Right renal cortex interstitium (tissue), 3 donors: ENCODE data around the gene ATP13A5. TPM values are rescaled to one million over a fixed set of nuclear protein-coding genes. Genes with fewer than 3 reads are reported as not detected.

ENCODE experiments used
- DNase-seq, 3 donors: peaks; one replicate each; pipeline ENCODE4 v3.0.0-alpha.2; 2013; ENCODE audit warnings: low read depth in 3 of 3, low spot score in 2 of 3
- polyA plus RNA-seq, 3 donors: library from polyadenylated mRNA; unstranded; fragments of 120-200 nt; gene quantifications; one replicate each; pipeline ENCODE4 v1.2.1, GENCODE V29; 2013; ENCODE audit not compliant: insufficient read length in 3 of 3

The ATP13A5 gene, protein sequence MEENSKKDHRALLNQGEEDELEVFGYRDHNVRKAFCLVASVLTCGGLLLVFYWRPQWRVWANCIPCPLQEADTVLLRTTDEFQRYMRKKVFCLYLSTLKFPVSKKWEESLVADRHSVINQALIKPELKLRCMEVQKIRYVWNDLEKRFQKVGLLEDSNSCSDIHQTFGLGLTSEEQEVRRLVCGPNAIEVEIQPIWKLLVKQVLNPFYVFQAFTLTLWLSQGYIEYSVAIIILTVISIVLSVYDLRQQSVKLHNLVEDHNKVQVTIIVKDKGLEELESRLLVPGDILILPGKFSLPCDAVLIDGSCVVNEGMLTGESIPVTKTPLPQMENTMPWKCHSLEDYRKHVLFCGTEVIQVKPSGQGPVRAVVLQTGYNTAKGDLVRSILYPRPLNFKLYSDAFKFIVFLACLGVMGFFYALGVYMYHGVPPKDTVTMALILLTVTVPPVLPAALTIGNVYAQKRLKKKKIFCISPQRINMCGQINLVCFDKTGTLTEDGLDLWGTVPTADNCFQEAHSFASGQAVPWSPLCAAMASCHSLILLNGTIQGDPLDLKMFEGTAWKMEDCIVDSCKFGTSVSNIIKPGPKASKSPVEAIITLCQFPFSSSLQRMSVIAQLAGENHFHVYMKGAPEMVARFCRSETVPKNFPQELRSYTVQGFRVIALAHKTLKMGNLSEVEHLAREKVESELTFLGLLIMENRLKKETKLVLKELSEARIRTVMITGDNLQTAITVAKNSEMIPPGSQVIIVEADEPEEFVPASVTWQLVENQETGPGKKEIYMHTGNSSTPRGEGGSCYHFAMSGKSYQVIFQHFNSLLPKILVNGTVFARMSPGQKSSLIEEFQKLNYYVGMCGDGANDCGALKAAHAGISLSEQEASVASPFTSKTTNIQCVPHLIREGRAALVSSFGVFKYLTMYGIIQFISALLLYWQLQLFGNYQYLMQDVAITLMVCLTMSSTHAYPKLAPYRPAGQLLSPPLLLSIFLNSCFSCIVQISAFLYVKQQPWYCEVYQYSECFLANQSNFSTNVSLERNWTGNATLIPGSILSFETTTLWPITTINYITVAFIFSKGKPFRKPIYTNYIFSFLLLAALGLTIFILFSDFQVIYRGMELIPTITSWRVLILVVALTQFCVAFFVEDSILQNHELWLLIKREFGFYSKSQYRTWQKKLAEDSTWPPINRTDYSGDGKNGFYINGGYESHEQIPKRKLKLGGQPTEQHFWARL
- polyA plus RNA-seq = under 1 TPM in 2 of 3 donors, not detected in 1; 0.08 to 0.11 TPM

DNA sequence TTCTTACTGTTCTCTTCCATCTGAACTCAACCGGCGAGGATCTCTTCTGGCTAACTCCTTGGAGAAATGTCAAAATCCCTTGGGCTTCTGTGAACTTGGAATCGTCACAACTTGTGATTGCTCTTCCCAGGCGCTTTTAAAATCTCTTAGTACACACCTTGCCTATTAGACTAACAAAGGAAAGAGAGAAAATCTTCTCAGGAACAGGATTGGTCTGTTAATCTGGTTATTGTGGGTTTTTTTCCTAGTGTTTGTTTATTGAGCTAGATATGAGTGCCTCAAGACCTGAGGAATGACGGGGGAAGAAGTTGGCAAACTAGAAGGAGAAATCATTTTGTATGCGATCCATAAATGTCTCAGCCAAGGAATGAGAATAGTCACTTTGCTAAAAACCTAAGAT is at the start of gene ATP13A5:
TSS of gene ATP13A5 (minus strand) at position 48 of the 400 bp plus-strand sequence. CDS start at position 20, 28 bp downstream.
- DNase-seq = no peak

DNA sequence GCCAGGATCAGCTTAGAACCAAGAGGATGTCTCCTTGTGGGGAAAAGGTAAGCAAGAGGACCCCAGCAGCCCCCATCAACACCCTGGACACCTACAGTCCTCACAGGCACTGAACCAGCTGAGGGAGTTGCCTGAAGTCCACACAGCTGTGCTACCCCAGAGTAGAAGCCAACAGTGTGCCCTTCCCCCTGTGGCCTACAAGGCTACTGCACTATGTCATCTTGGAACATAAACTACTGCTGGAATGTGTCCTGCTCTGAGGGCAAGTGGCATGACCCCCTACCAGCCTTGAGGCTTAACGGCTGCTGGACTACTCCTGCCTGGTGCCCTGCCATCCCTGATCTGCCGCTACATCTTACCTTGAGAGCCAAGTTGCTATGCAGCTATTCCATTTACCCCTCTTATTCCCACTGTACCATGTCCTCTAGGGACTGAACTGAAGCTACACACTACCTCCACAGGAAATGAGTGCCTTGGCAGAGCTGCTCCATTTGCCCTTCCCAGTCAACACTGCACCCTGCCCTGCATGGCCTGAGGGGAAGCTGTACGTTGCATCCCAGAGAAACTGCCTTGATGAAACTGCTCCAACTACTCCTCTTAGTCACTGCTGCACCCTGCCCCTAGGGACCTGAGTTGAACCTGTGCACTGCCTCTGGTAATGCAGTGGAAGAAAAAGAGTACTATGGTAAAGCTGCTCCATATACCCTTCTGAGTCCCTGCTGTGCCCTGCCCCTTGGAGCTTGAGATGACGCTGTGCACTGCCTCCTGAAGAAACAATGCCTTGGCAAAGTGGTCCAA is 40.2 kb upstream of the ATP13A5 start:
- DNase-seq = no peak

DNA sequence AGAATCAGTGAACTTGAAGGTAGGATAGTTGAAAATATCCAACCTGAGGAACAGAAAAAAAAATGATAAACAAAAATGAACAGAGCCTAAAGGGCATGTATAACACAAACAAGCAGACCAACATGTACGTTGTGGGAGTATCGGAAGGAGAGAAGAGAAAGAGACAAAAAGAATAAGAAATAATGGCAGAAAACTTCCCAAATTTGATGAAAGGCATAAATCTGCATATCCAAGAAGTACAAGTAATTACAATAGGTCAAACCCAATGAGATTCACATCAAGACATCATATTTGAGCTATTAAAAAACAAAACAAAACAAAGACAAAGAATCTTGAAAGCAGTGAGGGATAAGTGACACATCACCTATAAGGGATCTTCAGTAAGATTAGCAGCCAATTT is 38.1 kb upstream of the ATP13A5 start:
- no peak for DNase-seq

DNA sequence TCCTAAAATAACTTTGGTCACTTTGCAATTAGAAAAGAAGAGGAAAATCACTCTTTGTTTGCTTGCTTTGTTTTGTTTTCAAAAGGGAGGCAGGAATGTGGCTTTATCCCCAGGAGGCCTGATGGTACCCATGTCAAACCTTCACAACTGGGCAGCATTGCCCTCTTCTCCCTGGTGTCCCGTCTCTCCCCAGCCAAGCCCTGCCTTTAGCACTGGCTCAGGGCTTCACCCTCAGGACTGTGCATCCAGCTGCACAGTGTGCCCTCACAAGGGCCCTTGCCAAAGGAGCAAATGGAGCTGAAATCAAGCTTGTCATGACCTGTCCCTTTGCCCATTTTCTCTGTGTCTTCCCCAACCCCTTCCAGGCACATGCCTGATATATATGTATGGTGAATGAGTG is 29.1 kb upstream of the ATP13A5 start:
- no peak for DNase-seq

GRCh38 chr3:193407112-193407511 is 28.6 kb upstream of the ATP13A5 start:
- no peak for DNase-seq

GRCh38 chr3:193403307-193403706 is 24.8 kb upstream of the ATP13A5 start:
- no peak for DNase-seq

DNA sequence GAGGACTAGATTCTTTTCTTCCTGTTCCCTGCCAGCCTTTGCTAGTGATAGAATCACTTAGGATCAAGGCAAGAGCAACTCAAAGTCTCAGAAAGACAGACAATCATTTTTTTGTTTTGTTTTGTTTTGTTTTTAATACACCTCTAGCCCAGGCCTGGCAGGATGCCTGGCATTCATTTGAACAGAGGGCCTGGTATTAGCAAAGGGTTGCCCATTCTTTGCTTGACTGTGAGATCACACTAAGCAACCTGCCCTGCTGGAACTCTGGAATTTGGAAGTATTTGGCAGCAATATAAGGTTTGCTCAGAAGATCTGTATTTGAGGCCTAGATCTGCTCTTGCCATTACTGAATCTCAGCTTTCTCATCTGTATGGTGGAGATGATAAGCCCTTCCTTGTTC is 21.8 kb upstream of the ATP13A5 start:
- no peak for DNase-seq

GRCh38 chr3:193396451-193397244 is 18.1 kb upstream of the ATP13A5 start:
- no peak for DNase-seq

- DNase-seq = peak; percentile 12 to 46 (median 37)
Measured at GRCh38 chr3:193391902-193392301, 13.3 kb upstream of the ATP13A5 start.

DNA sequence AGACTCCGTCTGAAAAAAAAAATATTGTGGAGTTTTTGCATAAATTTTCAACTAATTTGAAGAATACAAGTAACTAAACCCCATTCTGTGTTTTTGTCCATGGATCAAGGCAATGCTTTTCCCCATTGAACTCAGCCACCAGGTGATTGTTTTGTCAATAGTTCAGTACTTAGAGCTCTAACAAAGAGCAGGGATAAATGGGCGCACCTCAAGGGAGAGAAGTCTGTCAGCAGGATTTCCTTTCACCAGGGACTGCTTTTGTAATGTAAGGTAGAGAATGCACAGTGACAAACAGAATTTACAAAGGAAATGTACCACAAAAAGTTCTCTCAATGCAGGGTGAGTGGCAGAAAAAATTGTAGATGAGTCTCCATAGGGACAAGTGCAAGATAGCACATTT is 10.8 kb upstream of the ATP13A5 start:
- DNase-seq = no peak

- no peak for DNase-seq
Measured at GRCh38 chr3:193388361-193388760, 9.8 kb upstream of the ATP13A5 start.

GRCh38 chr3:193387596-193387995 is 9.0 kb upstream of the ATP13A5 start:
- no peak for DNase-seq

DNA sequence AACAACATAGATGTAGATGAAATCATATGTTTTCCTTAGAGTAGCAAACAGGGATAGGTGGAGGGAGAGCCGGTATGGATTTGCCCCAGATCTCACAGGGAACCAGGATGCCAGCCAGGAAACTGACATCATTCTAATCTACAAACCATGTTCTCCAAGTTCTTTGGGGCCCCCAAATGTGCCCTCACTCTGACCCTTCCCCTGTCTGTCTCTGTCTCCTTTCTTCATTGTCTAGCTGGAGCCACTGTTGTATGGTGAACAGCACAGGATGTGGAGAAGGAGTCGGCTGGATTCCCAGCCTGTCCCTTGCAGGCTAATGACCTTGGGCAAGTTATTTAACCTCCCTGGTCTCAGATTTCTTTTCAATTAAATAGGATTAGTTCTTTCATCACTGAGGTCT is 962 bp downstream of the ATP13A5 start:
- DNase-seq = no peak

DNA sequence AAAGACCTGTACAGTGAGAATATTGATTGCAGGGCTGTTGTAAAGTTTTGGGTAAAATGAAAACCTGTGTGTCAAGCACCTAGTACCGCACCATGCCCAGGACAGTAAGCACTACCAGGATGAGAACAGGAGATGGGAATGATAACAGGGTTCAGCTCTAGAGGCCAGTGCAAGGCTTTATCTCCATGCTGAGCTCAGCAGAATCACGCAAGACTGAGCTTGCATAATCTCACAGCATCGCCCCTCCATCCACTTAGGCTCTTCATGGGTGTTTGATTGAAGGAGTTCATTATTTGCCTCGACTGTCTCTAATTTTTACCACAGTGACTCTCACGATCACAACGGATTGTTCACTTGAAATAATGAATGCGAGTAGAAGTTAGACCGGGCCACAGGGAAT is 2.9 kb downstream of the ATP13A5 start:
- no peak for DNase-seq

DNA sequence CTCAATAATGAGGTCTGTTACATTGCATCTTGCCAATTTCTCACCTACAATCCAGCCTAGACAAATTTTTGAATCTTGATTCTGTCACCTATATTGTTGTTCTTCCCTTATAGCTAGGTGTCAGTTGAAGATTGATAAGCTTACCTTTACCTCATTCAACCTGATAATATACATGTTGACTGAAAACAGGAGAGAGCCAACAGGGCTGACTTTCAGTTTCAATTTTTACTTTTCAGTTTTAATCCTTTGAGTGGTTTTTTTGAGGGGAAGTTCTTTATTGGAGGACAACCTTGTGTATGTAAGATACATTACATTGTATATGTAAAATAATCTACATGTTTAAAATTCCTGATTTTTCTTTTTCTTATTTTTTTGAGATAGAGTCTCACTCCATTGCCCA is 5.8 kb downstream of the ATP13A5 start:
- DNase-seq = no peak

- no peak for DNase-seq
Measured at GRCh38 chr3:193367868-193368267, 10.7 kb downstream of the ATP13A5 start.

GRCh38 chr3:193357291-193357690 is 21.3 kb downstream of the ATP13A5 start:
- DNase-seq = no peak

GRCh38 chr3:193354423-193354822 is 24.1 kb downstream of the ATP13A5 start:
- no peak for DNase-seq

DNA sequence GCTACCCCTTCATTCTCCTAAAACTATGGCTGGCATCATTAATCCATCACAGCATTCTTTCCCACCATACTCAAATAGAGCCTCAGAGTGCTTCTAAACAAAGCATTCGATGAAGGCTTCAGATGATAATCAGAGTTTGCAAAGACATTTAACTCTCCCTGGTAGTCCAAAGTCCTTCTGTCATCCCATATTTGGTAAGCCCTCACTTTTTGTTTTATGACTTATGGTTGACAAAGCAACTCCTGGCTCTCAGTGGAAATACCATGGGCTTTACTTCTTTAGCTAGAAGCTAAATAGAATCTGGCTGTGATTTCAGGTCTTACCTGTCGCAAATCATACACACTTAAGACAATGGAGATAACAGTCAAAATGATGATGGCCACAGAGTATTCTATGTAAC is 27.8 kb downstream of the ATP13A5 start:
- no peak for DNase-seq
